ENCODE data around the gene EYA2.

DNA sequence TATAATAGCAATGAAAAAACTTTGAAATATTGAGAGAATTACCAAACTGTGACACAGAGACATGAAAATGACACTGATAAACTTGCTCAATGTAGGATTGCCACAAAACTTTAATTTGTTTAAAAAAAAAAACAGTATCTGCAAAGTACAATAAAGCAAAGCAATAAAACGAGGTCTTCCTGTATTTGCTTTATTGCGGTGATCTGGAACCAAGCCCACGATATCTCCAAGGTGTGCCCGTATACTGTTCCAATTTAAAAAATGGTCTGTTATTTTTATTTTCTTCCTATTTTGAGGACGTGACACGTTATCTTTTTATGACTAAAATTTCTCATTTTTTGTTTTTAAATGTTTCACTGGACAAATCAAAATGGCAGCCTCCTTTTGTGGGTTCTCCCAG is 25.5 kb downstream of the EYA2 start:
- no peak for TF ChIP-seq POLR2AphosphoS5 (IDR thresholded peaks at IDR 0.05; ENCODE audit: low read depth, low read length)
- no peak for TF ChIP-seq TAF1 (IDR thresholded peaks at IDR 0.05; ENCODE audit: borderline replicate concordance, low read depth, low read length)
